Kidney epithelial cell (primary cell): Measurements from ENCODE around the gene PLEKHB2. TPM values are rescaled to one million over a fixed set of nuclear protein-coding genes. Genes with fewer than 3 reads are reported as not detected.

Source experiments
- DNase-seq: peaks from one replicate; pipeline ENCODE4 v3.0.0-alpha.2; 2010; ENCODE audit warnings: low read depth
- H3K27me3 ChIP-seq: 2 replicates; pipeline ENCODE4 v1.6.0; 2011; ENCODE audit warnings: low read length; ENCODE audit not compliant: control insufficient read depth, insufficient read depth
- H3K36me3 ChIP-seq: 2 replicates; pipeline ENCODE4 v1.5.1; 2011; ENCODE audit warnings: low read length; ENCODE audit not compliant: control insufficient read depth, insufficient read depth
- H3K4me3 ChIP-seq: 2 replicates; pipeline ENCODE4 v1.5.1; 2011; ENCODE audit warnings: low read depth, mild to moderate bottlenecking, control low read depth, low read length
- total RNA-seq: library from RNA; depleted of rRNA; stranded (reverse); fragments of >200 nt; gene quantifications from 2 replicates; pipeline ENCODE4 v1.2.3, GENCODE V29; 2015
- TF ChIP-seq, protein P1 (sequence below): IDR thresholded peaks from 2 replicates; pipeline ENCODE4 v1.5.1; 2011; ENCODE audit warnings: mild to moderate bottlenecking, moderate library complexity, low read length, control low read depth, inconsistent platforms; ENCODE audit not compliant: insufficient read depth, poor library complexity, severe bottlenecking

PLEKHB2 gene
- total RNA-seq, 1 donor from 2014 or later, result 113 TPM

DNA sequence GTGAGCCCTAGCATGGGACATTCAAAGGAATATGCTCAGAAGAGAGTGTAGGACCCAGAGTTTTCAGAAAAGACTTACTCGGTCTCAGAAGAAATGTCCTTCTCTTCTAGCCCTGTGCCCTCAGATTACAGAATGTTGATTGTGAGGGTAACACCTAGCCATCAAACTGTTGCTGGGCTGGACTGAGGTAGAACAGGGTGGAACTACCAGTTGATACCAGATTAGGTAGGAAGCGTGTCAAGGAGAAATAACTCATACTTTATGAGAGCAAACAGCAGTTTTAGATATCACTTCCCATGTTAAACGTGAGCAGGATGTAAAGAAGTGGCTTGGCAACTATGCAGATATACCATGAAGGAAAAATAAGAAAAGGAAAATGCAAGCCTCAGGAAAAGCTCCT, 22.8 kb downstream of the PLEKHB2 start:
- Histone ChIP-seq H3K4me3 (no peak overlapping the region), H3K27me3 (no peaks in the 10 kb centered on the region), H3K36me3 (no peaks in the 10 kb centered on the region)
- no peak for DNase-seq
- TF ChIP-seq, protein P1, sequence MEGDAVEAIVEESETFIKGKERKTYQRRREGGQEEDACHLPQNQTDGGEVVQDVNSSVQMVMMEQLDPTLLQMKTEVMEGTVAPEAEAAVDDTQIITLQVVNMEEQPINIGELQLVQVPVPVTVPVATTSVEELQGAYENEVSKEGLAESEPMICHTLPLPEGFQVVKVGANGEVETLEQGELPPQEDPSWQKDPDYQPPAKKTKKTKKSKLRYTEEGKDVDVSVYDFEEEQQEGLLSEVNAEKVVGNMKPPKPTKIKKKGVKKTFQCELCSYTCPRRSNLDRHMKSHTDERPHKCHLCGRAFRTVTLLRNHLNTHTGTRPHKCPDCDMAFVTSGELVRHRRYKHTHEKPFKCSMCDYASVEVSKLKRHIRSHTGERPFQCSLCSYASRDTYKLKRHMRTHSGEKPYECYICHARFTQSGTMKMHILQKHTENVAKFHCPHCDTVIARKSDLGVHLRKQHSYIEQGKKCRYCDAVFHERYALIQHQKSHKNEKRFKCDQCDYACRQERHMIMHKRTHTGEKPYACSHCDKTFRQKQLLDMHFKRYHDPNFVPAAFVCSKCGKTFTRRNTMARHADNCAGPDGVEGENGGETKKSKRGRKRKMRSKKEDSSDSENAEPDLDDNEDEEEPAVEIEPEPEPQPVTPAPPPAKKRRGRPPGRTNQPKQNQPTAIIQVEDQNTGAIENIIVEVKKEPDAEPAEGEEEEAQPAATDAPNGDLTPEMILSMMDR, result no peak

DNA sequence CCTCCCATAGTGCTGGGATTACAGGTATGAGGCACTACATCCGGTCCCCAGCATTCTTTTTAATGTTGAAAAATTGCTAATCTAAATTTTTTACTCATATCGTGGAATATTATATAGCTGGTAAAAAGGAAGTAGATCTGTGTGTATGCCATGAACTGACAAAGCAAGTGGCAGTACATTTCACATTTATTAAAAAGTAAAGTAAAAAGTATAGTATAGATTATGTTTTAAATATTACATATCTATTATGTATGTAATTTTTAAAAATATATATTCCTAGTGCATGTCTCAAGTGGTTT, 25.1 kb downstream of the PLEKHB2 start:
- DNase-seq, result no peak
- TF ChIP-seq, protein P1, result no peak
- Histone ChIP-seq H3K27me3 (no peaks in the 10 kb centered on the region), H3K36me3 (no peaks in the 10 kb centered on the region), H3K4me3 (no peak overlapping the region)

DNA sequence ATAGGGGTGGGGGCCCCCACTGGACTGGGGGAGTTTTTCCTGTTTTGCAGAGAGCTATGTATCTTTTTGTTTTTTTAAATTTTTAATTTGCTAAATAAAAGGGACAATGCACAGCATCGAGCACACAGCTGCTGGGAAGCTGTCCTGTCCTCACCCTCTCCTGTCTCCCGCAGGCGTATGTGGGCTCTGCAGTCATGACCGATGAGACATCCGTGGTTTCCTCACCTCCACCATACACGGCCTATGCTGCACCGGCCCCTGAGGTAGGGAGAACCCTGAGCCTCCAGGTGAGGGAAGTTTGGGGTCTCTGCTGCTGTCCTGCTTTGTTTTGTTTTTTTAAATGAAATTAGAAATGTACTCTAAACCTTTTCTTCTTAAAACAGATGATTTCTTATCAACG, 27.6 kb downstream of the PLEKHB2 start:
- no peaks in the 10 kb centered on the region for H3K36me3 ChIP-seq
- no peak overlapping the region for H3K4me3 ChIP-seq
- no peak for DNase-seq
- H3K27me3 ChIP-seq, result no peaks in the 10 kb centered on the region
- TF ChIP-seq, protein P1, result no peak

DNA sequence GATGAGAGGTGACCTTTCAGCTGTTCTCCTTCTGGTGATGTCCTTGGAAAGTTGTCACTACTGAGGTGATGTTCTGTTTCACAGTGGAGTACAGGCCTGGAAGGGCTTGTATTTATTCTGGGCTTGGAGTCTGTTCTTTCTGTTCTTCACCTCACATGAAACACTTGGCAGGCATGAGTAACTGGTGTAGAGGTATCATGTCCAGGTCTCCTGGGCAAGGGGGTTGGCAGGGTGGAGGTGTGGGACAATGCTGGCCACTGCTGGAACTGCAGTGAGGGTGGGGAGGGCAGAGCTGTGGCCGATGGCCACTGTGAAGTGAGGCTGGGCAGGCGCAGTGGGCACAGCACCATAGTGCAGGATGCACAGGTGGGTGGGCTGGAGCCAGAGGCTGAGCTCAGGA, 35.4 kb downstream of the PLEKHB2 start:
- no peaks in the 10 kb centered on the region for H3K27me3 ChIP-seq
- no peaks in the 10 kb centered on the region for H3K36me3 ChIP-seq
- H3K4me3 ChIP-seq, result no peak overlapping the region
- TF ChIP-seq, protein P1, result no peak
- no peak for DNase-seq

DNA sequence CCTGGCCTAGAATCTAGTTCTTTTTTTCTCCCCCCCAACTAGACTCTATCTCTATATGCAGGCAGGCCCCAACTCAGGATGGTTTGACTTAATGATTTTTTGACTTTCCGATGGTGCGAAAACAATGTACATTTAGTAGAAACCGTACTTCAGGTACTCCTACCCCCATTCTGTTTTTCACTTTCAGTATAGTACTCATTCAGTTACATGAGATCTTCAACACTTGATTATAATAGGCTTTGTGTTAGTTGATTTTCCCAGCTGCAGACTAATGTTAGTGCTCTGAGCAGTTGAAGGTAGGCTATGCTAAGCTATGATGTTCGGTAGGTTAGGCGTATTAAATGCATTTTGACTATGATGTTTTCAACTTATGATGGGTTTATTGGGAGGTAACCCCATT, 37.7 kb downstream of the PLEKHB2 start:
- peaks cover 2% of the 10 kb centered on the region for H3K36me3 ChIP-seq
- H3K27me3 ChIP-seq, result no peaks in the 10 kb centered on the region
- no peak for DNase-seq
- no peak overlapping the region for H3K4me3 ChIP-seq
- TF ChIP-seq, protein P1, result no peak

DNA sequence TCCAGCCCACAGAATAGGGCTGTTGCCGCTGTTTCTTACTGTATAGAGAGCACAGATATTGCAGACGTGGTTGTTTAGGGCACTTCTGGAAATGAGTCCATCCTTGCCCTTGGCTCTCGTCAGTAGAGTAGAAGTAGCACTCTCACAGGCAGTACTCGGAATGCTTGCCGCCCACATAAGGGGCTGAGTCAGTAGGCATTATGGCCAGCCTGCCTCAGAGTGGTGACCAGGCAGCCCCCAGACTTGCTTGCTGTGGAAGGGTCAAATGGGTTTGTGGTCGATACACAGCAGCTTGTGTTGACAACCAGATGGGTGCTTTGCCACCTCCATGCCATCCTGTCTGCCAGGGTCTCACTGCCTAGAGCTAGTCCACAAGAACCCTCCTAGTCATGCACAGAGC, 38.7 kb downstream of the PLEKHB2 start:
- H3K36me3 ChIP-seq, result peaks cover 2% of the 10 kb centered on the region
- DNase-seq, result no peak
- TF ChIP-seq, protein P1, result no peak
- H3K4me3 ChIP-seq, result no peak overlapping the region
- H3K27me3 ChIP-seq, result no peaks in the 10 kb centered on the region
